DOHH2 (cell line): Measurements from ENCODE around the gene STX7.

Experiments
- H3F3A ChIP-seq: fragments of 200-600 bp; sonication (generic), shearing (Covaris generic); 2 replicates; pipeline ENCODE4 v1.6.0; 2016; ENCODE audit warnings: antibody characterized with exemption, mild to moderate bottlenecking; ENCODE audit not compliant: control insufficient read depth, insufficient read depth
- H3K27ac ChIP-seq: fragments of 200-600 bp; sonication (generic); 2 replicates; pipeline ENCODE4 v1.5.1; 2014; ENCODE audit warnings: low read depth, mild to moderate bottlenecking, low read length, moderate library complexity
- H3K27me3 ChIP-seq: fragments of 200-600 bp; sonication (generic); 2 replicates; pipeline ENCODE4 v1.6.1; 2014; ENCODE audit warnings: mild to moderate bottlenecking, low read length, mixed read lengths; ENCODE audit not compliant: control insufficient read depth
- H3K36me3 ChIP-seq: fragments of 200-600 bp; sonication (generic); 2 replicates; pipeline ENCODE4 v1.6.1; 2014; ENCODE audit warnings: mild to moderate bottlenecking, low read length, moderate library complexity, mixed read lengths; ENCODE audit not compliant: control insufficient read depth
- H3K4me1 ChIP-seq: fragments of 200-600 bp; sonication (generic); 2 replicates; pipeline ENCODE4 v1.6.1; 2014; ENCODE audit warnings: mild to moderate bottlenecking, low read length, mixed read lengths; ENCODE audit not compliant: control insufficient read depth
- H3K4me2 ChIP-seq: fragments of 200-600 bp; sonication (generic); 2 replicates; pipeline ENCODE4 v1.6.0; 2014; ENCODE audit warnings: mild to moderate bottlenecking, low read length, moderate library complexity
- H3K4me3 ChIP-seq: fragments of 200-600 bp; sonication (generic); 2 replicates; pipeline ENCODE4 v1.5.1; 2014; ENCODE audit warnings: mild to moderate bottlenecking, low read length, mixed read lengths
- H3K79me2 ChIP-seq: fragments of 200-600 bp; sonication (generic); 2 replicates; pipeline ENCODE4 v1.6.1; 2014; ENCODE audit warnings: mild to moderate bottlenecking, low read length, mixed read lengths; ENCODE audit not compliant: control insufficient read depth
- H3K9me2 ChIP-seq: fragments of 200-600 bp; sonication (generic); replicated peaks from 2 replicates; pipeline ENCODE4 v1.6.1; 2014; ENCODE audit warnings: mild to moderate bottlenecking, low read length, mixed read lengths; ENCODE audit not compliant: control insufficient read depth
- H3K9me3 ChIP-seq: fragments of 200-600 bp; sonication (generic); 2 replicates; pipeline ENCODE4 v1.6.1; 2014; ENCODE audit warnings: antibody characterized with exemption, low read length, mixed read lengths; ENCODE audit not compliant: control insufficient read depth, insufficient read depth
- H4K20me1 ChIP-seq: fragments of 200-600 bp; sonication (generic); 2 replicates; pipeline ENCODE4 v1.6.0; 2014; ENCODE audit warnings: low read depth, mild to moderate bottlenecking, antibody characterized with exemption, low read length, moderate library complexity; ENCODE audit not compliant: control insufficient read depth, insufficient read depth
- CTCF ChIP-seq: fragments of 200-600 bp; sonication (generic); IDR thresholded peaks from one replicate; pipeline ENCODE4 v1.5.1; 2014; ENCODE audit warnings: antibody characterized with exemption, mild to moderate bottlenecking, low read depth, low read length; ENCODE audit not compliant: poor library complexity, severe bottlenecking
- EZH2phosphoT487 ChIP-seq: fragments of 200-600 bp; sonication (generic); IDR thresholded peaks from 2 replicates; pipeline ENCODE4 v1.6.1; 2017; ENCODE audit warnings: borderline replicate concordance, mild to moderate bottlenecking, antibody characterized with exemption, low read length, moderate library complexity, mixed read lengths

STX7 gene

GRCh38 chr6:132456700-132457143 lies 56.2 kb downstream of the STX7 start:
- Histone ChIP-seq H3K36me3 (peaks cover 99% of the 10 kb centered on the region), H4K20me1 (no peaks in the 10 kb centered on the region)
- TF ChIP-seq CTCF (no peak), EZH2phosphoT487 (no peak)

GRCh38 chr6:132446855-132447241 lies 66.1 kb downstream of the STX7 start:
- Histone ChIP-seq H3K79me2 (no peaks in the 10 kb centered on the region), H3K9me2 (no peaks in the 10 kb centered on the region), H3K27me3 (no peaks in the 10 kb centered on the region), H3K9me3 (no peaks in the 10 kb centered on the region), H3K4me2 (no peak overlapping the region), H4K20me1 (no peaks in the 10 kb centered on the region), H3K4me1 (no peaks in the 10 kb centered on the region), H3K4me3 (no peak overlapping the region), H3K27ac (no peak overlapping the region), H3K36me3 (peaks cover 53% of the 10 kb centered on the region), H3F3A (peaks cover 41% of the 10 kb centered on the region)
- TF ChIP-seq CTCF (no peak), EZH2phosphoT487 (no peak)

More at GRCh38 chr6:132456700-132457143, 56.2 kb downstream of the STX7 start:
- Histone ChIP-seq H3K9me2 (no peaks in the 10 kb centered on the region), H3K27me3 (no peaks in the 10 kb centered on the region), H3K4me3 (no peak overlapping the region), H3K79me2 (no peaks in the 10 kb centered on the region), H3K4me1 (peaks cover 15% of the 10 kb centered on the region), H3F3A (peaks cover 14% of the 10 kb centered on the region; the same call in 1 of the 2 replicates), H3K9me3 (no peaks in the 10 kb centered on the region), H3K4me2 (no peak overlapping the region), H3K27ac (no peak overlapping the region)

DNA sequence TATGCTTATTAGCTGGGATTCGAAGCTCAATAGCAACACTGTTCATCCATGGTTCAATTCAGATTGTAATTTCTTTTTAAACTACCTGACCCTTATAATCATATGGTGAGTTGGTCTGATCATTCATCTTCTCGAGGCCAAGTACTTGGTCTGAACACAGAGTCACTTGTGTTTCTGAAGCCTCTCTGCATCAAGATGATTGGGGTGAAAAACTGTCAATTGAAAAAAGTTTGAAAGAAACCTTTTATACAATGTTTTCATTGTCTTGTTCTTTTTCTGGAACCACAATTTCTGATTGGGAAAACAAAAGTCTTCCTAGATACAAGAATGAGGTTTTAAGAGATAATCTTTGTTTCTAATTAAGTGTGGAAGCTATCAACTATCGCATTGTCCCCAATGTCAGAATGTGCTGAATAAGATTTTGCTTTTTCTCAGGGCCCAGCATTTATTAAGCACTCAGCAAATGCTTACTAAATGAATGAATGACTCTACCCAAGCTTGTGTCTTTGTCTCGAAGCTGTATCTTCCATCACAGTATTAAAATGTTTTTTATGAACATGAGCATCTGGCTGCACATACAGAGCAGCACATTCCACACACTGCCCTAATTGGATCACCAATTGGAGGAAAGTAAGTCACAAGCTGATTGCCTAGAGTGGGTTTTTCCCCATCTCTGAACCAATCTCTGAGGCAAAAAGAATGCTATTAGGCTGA lies 66.6 kb downstream of the STX7 start:
- Histone ChIP-seq H3K4me1 (no peaks in the 10 kb centered on the region), H3K27ac (no peak overlapping the region), H3K4me2 (no peak overlapping the region), H3F3A (peaks cover 46% of the 10 kb centered on the region), H3K9me2 (no peaks in the 10 kb centered on the region), H3K36me3 (peaks cover 48% of the 10 kb centered on the region), H4K20me1 (no peaks in the 10 kb centered on the region), H3K27me3 (no peaks in the 10 kb centered on the region), H3K4me3 (no peak overlapping the region), H3K9me3 (no peaks in the 10 kb centered on the region), H3K79me2 (no peaks in the 10 kb centered on the region)
- TF ChIP-seq EZH2phosphoT487 (no peak), CTCF (no peak)
